Spleen (tissue), 11 donors: Measurements from ENCODE around the gene GRIPAP1. TPM values are rescaled to one million over a fixed set of nuclear protein-coding genes. Genes with fewer than 3 reads are reported as not detected.

ENCODE experiments used
- DNase-seq: peaks from one replicate; pipeline ENCODE4 v3.0.0-alpha.2; 2020
- H3K27ac ChIP-seq, 8 donors: fragments of 200-600 bp; sonication (generic) in 7 of 8; 1 replicate in 4 of 8; 2 replicates in 4 of 8; pipeline versions ENCODE4 v1.5.0 to v1.8.0; 2016 to 2021; ENCODE audit warnings: inconsistent platforms in 4 of 8, mild to moderate bottlenecking in 4 of 8, moderate library complexity in 1 of 8
- H3K27me3 ChIP-seq, 7 donors: fragments of 200-600 bp; sonication (generic) in 6 of 7; replicated peaks in 1 of 7; 1 replicate in 4 of 7; 2 replicates in 3 of 7; pipeline versions ENCODE4 v1.5.0 to v1.8.0; 2016 to 2021; ENCODE audit warnings: inconsistent platforms in 3 of 7, mild to moderate bottlenecking in 1 of 7
- H3K36me3 ChIP-seq, 6 donors: fragments of 200-600 bp; sonication (generic) in 5 of 6; 1 replicate in 4 of 6; 2 replicates in 2 of 6; pipeline versions ENCODE4 v1.5.0 to v1.8.0; 2016 to 2021; ENCODE audit warnings: inconsistent platforms in 2 of 6
- H3K4me1 ChIP-seq, 6 donors: fragments of 200-600 bp; sonication (generic) in 5 of 6; 1 replicate in 3 of 6; 2 replicates in 3 of 6; pipeline versions ENCODE4 v1.5.0 to v1.8.0; 2016 to 2021; ENCODE audit warnings: inconsistent platforms in 3 of 6
- H3K4me3 ChIP-seq, 8 donors: fragments of 200-600 bp; sonication (generic) in 7 of 8; 1 replicate in 4 of 8; 2 replicates in 4 of 8; pipeline versions ENCODE4 v1.5.0 to v1.8.0; 2016 to 2021; ENCODE audit warnings: inconsistent platforms in 4 of 8, mild to moderate bottlenecking in 4 of 8, moderate library complexity in 2 of 8
- H3K9me3 ChIP-seq, 8 donors: fragments of 200-600 bp; sonication (generic) in 7 of 8; 1 replicate in 4 of 8; 2 replicates in 4 of 8; pipeline versions ENCODE4 v1.5.0 to v1.8.0; 2016 to 2021; ENCODE audit warnings: inconsistent platforms in 4 of 8
- POLR2A ChIP-seq, 3 donors: fragments of 450-650 bp; IDR thresholded peaks; one replicate each; pipeline ENCODE4 v1.5.1; 2017; ENCODE audit warnings: antibody characterized with exemption in 3 of 3, mild to moderate bottlenecking in 1 of 3
- POLR2AphosphoS5 ChIP-seq, 3 donors: sonication (generic); formaldehyde crosslinking; IDR thresholded peaks; one replicate each; pipeline ENCODE4 v1.5.1; 2017; ENCODE audit warnings: antibody characterized with exemption in 3 of 3
- WGBS, 5 donors: extraction: QIAGEN DNeasy Blood & Tissue Kit in 3 of 5; methylation state at CpG; one replicate each; pipeline versions ENCODE4 v1.1.5 to v1.1.7; 2013 to 2018; 5-methylcytosine and 5-hydroxymethylcytosine counted together
- intact Hi-C: fragments of 100-400 bp; cut with DNase I; formaldehyde crosslinking; loops from one replicate; pipeline ENCODE4 v1.15.0; 2023; ENCODE audit warnings: low total_unique reads
- polyA plus RNA-seq, 3 donors: library from polyadenylated mRNA; stranded (reverse); fragments of 200-250 nt; gene quantifications; one replicate each; pipeline ENCODE4 v1.2.1, GENCODE V29; 2013
- total RNA-seq, 7 donors: library from RNA; depleted of rRNA in 3 of 7; stranded (reverse); fragments of >200 nt in 3 of 7; fragmentation: NEBNext Ultra II Directional in 4 of 7; extraction: Animal tissue kit (Norgen Biotek cat#: 25700) in 4 of 7; gene quantifications; one replicate each; pipeline versions ENCODE4 v1.1.0 to v1.2.1, GENCODE V29; 2016 to 2021
- TF ChIP-seq, protein P1 (sequence below), 11 experiments: fragments of 200-600 bp in 7 of 11; fragments of 450-650 bp in 4 of 11; sonication (generic) in 4 of 11; IDR thresholded peaks in 8 of 11; conservative IDR thresholded peaks in 3 of 11; 1 replicate in 7 of 11; 2 replicates in 4 of 11; pipeline versions ENCODE4 v1.4.0 to v1.8.0; 2016 to 2021; ENCODE audit warnings: antibody characterized with exemption in 11 of 11, inconsistent platforms in 4 of 11, mild to moderate bottlenecking in 1 of 11
- donor health status: healthy with polysubstance abuse.
- donor health status: DM: no; HTN: no; CAD: no; lungs with moderate emphysema.
- donor health status: DM: no; HTN: no; CAD: no.
- donor health status: Bipolar disorder and iron deficiency.
- donor health status: healthy.
- donor health status: DM: no; HTN: no; CAD: no.
- donor health status: DM: yes; HTN: yes; CAD: no.

The GRIPAP1 gene
- total and polyA plus RNA-seq, 10 donors: 20.0 to 93.6 (median 62.7) TPM

DNA sequence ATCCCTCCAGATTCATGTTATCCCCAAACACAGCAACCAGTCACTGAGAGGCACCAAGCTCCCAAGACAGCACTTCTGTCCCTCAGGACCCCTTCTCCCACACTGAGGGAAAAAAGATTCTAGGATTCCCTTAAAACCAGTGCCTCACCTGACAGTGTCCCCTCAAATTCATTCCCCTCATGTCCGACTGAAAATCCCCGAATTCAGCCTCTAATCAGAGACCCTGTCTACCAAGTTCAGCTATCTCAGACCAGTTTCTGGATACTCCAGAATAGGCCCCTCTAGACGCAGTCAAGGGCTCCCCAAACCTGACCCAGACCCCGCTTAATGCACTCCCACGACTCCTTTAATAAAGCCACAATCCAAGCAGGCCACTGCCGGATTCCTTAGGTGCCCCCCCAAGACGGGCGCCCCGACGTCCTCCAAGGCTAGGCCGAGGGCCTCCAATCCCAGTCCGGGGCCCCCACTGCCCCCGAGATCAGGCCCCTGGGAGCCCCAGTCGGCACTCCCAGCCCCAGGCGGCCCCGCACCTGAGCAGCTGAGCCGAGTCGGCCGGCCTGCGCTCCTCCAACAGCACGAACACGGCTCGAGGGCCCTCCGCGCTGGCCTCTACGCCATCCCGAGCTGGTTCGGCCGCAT lies 40.6 kb upstream of the GRIPAP1 start:
- 0 to 46% (median 2%) methylated on average over 13 to 29 of the region's 29 CpGs for whole genome bisulfite sequencing, 5 donors
- peaks cover 0 to 48% (median 25%) of the 10 kb centered on the region in 6 donors for H3K4me1 ChIP-seq
- intact Hi-C loops: no loop called here
- H3K27me3 ChIP-seq: no peaks in the 10 kb centered on the region
- DNase-seq: no peak
- peaks cover 0 to 20% (median 15%) of the 10 kb centered on the region in 6 donors for H3K36me3 ChIP-seq
- no peaks in the 10 kb centered on the region for H3K9me3 ChIP-seq
- peak overlapping the region; percentile 41 to 83 (median 54) for H3K4me3 ChIP-seq
- TF ChIP-seq, protein P1, sequence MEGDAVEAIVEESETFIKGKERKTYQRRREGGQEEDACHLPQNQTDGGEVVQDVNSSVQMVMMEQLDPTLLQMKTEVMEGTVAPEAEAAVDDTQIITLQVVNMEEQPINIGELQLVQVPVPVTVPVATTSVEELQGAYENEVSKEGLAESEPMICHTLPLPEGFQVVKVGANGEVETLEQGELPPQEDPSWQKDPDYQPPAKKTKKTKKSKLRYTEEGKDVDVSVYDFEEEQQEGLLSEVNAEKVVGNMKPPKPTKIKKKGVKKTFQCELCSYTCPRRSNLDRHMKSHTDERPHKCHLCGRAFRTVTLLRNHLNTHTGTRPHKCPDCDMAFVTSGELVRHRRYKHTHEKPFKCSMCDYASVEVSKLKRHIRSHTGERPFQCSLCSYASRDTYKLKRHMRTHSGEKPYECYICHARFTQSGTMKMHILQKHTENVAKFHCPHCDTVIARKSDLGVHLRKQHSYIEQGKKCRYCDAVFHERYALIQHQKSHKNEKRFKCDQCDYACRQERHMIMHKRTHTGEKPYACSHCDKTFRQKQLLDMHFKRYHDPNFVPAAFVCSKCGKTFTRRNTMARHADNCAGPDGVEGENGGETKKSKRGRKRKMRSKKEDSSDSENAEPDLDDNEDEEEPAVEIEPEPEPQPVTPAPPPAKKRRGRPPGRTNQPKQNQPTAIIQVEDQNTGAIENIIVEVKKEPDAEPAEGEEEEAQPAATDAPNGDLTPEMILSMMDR (IDR thresholded peaks at IDR 0.05 in 8 of 11, conservative IDR thresholded peaks at IDR 0.05 in 3 of 11): no peak
- TF ChIP-seq POLR2A (IDR thresholded peaks at IDR 0.05): no peak
- no peak for TF ChIP-seq POLR2AphosphoS5 (IDR thresholded peaks at IDR 0.05)
- H3K27ac ChIP-seq: peak overlapping the region; percentile 81 to 99 (median 96)

DNA sequence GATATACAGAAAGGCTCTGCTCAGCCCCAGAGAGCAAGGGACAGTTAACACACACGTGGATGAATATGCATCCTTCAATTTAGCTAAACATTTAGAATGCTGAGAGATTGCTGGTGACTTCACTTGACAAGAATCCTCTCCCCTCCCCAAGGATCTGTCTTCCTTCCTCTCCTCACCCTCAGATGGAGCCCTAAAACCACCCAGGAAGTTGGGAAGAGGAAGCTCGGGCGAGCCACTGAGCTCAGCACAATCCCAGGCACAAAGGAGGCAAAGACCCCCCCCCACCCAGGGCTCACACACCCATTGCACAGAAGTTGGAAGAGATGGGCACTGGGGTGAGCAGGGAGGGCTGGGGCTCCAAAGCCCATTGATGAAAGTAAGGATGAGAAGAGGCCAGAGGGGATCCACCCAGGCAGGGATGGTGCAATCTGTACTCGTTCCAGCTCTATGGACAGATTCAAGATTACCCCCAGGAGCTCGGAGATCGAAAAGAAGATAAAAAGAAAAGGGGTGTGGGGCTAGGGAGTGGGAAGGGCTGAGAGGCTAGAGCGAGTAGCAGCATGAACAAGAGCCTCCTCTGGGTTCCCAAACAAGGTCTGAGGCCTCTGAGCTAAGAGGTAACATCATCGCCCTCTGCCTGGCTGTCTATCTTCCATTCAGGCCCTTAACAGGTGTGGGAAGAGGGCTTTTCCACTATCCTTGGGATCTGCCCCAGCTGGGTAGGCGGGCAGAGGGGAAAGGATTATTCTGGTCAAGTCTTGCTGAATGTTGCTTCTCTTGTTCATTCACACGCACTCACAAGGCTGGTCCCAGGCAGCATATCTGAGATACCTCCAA lies 39.9 kb upstream of the GRIPAP1 start:
- peaks cover 0 to 48% (median 25%) of the 10 kb centered on the region in 6 donors for H3K4me1 ChIP-seq
- no peaks in the 10 kb centered on the region for H3K27me3 ChIP-seq
- H3K27ac ChIP-seq: peak overlapping the region; percentile 81 to 99 (median 96)
- peaks cover 0 to 28% (median 21%) of the 10 kb centered on the region in 6 donors for H3K36me3 ChIP-seq
- H3K4me3 ChIP-seq: peak overlapping the region; percentile 41 to 83 (median 54)
- intact Hi-C loops: no loop called here
- no peaks in the 10 kb centered on the region for H3K9me3 ChIP-seq
- TF ChIP-seq POLR2A (IDR thresholded peaks at IDR 0.05) (no peak), POLR2AphosphoS5 (IDR thresholded peaks at IDR 0.05) (no peak)
- TF ChIP-seq, protein P1 (IDR thresholded peaks at IDR 0.05 in 8 of 11, conservative IDR thresholded peaks at IDR 0.05 in 3 of 11): no peak
- 5 to 33% (median 10%) methylated on average over 8 to 10 of the region's 10 CpGs for WGBS, 5 donors
- DNase-seq: no peak

- Histone ChIP-seq H3K4me3 (peak overlapping the region in 5 of 8 donors; percentile 9 to 83 (median 57)), H3K4me1 (peaks cover 0 to 48% (median 25%) of the 10 kb centered on the region in 6 donors), H3K27ac (peak overlapping the region in 7 of 8 donors; percentile 55 to 99 (median 97)), H3K9me3 (no peaks in the 10 kb centered on the region), H3K27me3 (no peaks in the 10 kb centered on the region), H3K36me3 (peaks cover 0 to 43% (median 24%) of the 10 kb centered on the region in 6 donors)
- 38 to 60% (median 47%) methylated on average over 6 to 7 of the region's 7 CpGs for WGBS, 5 donors
- intact Hi-C loops: no loop called here
- TF ChIP-seq, protein P1 (IDR thresholded peaks at IDR 0.05 in 8 of 11, conservative IDR thresholded peaks at IDR 0.05 in 3 of 11): no peak
- TF ChIP-seq POLR2AphosphoS5 (IDR thresholded peaks at IDR 0.05) (no peak), POLR2A (IDR thresholded peaks at IDR 0.05) (no peak)
- no peak for DNase-seq
Observed at GRCh38 chrX:49040376-49040955, 38.4 kb upstream of the GRIPAP1 start.
